DMS53 (cell line): ENCODE results near the gene MR1.

Experiments used
- DNase-seq: peaks from one replicate; lab custom pipeline; 2025; lab: John Stamatoyannopoulos, UW

MR1 gene

GRCh38 chr1:181108304-181108867, 74.6 kb downstream of the MR1 start:
- DNase-seq, result no peak

GRCh38 chr1:181110013-181110412, 76.2 kb downstream of the MR1 start:
- no peak for DNase-seq
